ENCODE measurements around the gene NDRG4.

Gene NDRG4

DNA sequence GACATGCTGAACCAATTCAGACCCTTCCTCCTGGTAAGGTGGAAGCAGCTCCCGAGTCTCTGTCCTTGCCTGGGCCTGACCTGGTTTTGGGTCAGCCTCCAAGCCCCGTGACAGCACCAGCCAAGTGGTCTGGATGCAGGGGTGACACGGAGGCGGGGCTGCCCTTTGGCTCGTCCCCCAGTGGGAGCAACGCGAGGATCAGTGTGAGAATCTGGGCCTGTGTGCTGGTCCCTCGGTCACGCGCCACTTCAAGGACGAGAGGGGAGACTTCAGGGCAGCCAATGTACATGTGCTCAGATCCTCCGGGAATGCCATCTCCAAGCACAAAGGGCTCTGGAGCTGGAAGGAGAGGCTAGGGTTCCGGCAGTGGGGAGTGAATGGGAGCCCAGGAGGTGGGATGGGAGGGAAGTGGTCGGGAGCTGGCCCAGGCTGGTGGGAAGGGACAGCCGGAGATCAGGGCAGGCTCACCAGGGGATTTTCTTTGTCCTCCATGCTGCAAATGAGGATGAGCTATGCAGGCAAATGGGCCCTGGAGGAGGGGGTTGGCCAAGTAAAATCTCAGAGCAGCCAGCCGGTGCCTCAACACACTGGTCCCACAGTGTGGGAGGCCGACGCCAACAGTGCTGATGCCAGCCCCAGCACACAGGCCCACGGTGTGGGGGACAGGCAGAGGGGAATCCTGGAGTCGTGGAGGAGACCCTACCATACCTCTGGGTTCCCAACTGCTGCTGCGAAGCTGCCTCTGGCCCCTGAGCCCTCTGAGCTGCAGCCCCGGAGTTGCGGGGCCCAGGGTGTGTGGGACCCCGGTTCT, 4.2 kb upstream of the NDRG4 start:
- no peak for DNase-seq (ENCODE audit: low read depth)

DNA sequence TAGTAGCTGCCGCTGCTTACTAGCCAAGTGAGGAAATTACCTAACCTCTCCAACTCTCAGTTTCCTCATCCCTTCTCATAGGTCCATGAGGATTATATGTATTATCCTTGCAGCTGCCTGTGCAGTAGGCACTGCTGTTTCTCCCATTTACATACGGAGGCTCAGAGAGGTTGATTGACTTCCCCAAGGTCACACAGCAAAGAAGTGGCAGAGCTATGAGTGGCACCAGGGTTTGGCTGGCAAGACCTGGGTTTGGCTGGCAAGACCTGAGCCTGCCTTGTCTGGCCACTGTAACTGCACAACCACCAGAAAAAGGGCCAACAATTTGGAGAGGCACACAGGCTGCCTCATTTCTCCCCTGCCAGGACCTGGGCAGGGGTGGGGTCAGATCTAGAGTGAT, 2.5 kb upstream of the NDRG4 start:
- no peak for DNase-seq (ENCODE audit: low read depth)

DNA sequence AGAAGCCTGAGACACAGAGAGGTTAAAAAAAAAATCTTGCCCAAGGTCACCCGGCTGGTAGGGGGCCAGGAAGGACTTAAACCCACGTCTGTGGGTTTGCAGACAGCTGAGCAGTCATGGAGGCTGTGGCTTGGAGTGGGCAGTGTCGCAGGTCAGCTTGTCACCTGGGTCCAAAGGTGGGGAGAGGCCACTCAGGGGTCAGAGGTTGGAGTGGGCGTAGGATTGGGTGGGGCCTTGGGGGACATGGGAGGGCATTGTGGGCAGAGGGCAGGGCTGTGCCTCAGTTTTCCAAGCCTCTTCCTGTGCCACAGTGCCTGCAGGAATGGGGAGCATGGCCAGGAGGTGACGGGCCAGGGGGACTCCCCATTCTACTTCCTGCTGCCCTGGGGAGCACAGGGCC, 2.0 kb upstream of the NDRG4 start:
- DNase-seq (ENCODE audit: low read depth), result no peak

DNA sequence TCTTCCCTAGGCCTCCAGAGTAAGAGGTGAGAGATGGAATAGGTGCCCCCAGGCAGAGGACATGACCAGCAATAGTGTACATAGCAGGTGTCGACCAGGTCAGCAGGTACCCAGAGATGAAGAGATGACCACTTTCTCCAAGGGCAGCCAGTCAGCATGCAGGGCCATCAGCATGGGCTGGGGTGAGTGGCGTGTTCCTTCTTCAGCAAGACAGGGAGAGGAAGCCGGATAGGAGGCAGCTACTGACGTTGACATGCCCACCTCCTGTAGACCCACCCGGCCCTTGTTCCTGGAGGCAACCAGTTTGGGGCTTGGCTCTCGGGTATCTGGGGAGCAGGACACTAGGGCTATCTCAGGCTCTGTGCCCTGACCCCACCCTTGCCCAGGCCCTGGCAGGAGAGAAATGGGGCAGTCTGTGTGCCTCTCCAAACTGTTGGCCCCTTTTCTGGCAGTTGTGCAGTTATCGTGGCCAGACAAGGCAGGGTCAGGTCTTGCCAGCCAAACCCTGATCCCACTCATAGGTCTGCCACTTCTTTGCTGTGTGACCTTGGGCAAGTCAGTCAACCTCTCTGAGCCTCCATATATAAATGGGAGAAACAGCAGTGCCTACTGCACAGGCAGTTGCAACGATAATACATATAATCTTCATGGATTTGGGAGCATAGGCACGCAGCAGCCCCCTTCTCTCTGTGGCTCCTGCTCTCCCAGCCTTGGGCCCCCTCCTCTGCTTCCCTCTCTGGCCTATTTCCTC, 1.4 kb upstream of the NDRG4 start:
- no peak for DNase-seq (ENCODE audit: low read depth)

DNA sequence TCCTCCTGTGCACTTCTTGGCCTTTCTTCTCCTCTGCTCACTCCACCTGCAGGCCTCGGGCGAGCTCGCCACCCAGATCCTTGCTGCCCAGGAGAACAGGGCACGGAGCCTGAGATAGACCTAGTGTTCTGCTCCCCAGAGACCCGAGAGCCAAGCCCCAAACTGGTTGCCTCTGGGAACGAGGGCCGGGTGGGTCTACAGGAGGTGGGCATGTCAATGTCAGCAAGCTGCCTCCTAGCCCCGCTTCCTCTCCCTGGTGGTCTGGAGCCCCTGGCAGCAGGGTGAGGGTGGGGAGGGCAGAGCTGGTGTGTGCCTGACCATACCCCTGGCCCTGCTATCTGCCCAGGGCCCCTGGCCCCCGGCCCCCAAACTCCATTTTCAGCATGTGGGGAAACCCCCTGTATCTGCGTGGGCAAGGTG, 841 bp upstream of the NDRG4 start:
- no peak for DNase-seq (ENCODE audit: low read depth)

DNA sequence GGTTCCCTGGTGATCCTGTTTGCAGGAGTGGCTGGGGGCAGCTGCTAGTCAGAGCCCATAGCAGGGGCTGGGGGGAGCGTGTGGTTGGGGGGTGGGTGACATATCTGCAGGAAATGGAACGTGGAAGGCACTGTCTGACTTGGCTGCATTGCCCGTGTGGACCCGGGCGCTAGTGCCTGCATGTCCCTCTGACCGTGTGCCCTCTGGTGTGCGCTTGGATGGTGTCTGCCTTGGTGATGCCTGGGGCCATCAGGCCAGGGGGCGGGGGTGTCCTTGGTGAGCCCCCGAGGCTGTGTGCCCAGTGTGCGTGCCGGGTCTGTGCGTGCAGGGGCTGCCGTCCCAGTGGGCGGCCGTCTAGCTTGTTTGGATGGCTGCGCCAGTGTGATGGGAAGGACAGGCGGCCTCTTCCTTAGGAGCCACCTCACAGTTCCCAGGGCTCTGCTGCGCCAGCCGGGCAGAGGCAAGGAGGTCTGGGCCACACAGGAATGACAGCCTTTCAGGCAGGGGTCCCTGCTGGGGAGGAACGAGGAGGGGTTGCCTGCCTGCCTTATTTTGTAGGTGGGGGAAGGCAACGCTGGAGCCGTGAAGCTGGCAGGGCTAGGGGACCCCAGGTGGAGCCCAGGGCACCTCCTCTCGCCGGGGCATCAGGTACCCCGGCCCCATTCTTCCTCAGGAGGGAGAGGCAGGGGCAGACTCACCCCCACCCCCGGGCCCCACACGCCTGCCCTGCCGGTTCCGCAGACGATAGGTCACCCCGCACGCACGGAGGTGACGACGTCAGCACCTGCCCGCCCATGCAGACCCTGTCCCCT, 693 bp downstream of the NDRG4 start:
- DNase-seq (ENCODE audit: low read depth), result no peak

DNA sequence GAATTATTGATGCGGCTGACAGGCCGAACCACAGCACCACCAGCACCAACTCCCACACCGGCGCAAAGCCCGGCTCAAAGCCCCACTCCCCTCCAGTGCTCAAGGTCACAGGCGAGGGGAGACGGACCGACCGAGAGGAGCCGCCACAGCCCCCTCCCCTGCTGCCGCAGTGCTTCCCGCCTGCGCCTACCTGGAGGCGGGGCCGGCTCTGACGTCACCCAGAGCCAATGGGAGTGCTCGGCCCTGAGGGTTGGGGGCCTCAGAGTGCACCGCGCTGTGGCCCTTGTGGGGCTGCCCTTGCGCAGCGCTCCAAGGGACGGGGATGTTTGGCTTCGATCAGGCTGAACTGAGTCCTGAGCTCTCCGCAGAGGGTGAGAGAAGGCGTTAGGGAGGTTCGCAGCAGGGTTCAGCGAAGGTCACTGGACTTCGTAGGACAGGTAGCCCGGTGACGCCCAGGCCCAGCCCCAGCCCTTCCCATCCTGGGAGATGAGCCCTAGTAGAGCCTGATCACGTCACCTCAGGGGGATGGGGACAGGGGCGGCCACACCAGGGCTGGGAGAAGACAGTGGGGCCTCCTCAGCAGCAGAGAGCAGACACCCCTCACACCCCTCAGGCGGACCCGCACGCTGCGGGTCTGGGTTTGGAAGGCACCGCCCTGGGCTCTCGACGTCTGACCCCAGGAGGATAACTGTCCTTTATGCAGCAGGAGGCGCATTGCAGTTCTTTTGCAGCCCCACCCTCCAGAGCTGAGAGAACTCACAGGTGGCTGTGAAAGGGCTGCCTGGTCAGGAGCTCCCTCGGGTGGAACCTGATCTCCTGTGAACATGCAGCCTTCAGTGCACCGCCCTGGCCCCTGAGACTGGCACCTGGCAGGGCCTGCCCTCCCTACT, 1.5 kb downstream of the NDRG4 start:
- peak; percentile 28 for DNase-seq (ENCODE audit: low read depth)

DNA sequence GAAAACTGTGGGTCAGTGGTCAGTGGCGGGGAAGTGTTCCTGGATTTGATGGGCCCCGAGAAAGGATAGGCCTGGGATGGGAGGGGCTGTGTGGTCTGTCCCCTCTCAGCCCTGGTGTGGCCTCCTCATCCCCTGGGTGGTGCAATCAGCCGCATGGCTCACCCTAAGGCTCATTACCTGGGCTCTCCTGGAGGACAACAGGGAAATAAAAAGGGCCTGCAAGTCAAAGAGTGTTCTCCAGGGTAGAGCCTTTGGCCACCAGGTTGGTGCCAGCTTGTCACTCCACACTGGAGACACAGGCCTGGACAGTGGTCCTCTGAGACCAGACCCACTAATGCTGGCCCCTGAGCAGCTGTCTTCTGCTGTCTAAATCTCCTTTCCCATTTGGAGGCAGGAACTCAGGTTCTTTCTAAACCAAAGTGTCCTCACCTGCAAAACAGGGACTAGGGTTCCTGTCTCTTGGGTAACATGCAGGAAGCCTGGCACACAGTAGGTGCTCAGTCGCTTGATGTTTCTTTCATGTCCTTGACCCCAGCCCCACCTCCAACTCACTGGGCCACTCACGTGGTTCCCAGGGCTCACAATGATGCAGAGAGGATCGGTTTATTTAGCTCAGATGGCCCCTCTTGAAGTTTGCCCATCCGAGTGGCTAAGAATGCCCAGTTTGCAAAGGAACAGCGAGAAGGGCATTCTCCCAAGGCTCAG, 2.4 kb downstream of the NDRG4 start:
- DNase-seq (ENCODE audit: low read depth), result no peak

DNA sequence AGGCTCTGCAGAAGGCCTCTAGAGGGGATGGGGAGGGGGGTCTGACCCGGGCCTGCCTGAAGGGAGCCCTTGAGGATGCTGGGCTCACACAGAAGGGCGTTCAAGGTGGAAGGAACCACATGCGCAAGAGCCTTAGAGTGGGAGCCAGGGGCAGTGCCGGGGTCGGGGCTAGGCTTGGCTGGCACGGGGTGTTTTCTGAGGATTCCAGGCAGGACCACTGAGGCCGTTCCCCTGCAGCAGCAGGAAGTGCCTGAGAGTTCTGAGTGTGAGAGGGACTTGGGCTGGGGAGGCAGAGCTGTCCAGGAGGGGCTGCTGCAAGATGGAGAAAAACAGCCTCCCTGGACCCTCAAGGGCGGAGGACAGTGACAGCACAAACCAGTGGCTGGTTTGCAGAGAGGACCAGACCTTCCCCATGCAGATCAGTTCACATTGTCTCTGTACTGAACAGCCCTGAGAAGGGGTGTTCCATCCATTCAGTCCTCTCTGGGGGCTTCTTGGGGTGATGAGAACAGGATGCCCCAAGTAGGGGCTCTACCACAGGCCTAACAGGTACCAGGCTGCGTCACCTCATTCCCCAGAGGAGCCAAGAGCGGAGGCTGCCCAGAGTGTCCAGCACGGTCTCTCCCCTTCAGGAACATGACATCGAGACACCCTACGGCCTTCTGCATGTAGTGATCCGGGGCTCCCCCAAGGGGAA, 3.4 kb downstream of the NDRG4 start:
- DNase-seq (ENCODE audit: low read depth), result no peak

DNA sequence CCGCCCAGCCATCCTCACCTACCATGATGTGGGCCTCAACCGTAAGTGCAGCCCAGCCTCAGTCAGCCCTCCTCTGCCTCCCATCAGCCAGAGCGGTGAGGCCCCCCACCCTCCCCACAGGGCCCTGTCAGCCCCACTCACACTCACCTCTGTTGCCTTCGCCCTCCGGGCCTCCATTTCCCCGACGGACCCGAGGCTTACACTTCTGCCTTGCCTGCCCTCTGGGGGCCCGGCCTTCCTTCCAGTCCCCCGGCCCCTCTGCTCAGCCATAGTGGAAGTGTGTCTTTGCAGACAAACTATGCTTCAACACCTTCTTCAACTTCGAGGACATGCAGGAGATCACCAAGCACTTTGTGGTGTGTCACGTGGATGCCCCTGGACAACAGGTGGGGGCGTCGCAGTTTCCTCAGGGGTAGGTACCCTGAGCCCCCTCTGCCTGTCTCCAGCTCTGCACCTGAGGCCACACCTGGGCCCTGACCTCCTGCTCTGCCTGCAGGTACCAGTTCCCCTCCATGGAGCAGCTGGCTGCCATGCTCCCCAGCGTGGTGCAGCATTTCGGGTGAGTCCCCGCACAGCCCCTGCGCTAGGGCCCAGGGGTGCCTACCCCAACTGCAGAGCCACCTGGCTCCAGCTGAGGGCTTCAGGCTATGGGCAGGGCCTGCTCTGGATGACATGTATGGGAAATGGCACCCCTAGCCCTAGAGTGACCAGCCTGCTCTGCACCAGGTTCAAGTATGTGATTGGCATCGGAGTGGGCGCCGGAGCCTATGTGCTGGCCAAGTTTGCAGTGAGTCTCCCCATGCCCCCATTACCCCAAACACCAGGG, 4.1 kb downstream of the NDRG4 start:
- DNase-seq (ENCODE audit: low read depth), result no peak

DNA sequence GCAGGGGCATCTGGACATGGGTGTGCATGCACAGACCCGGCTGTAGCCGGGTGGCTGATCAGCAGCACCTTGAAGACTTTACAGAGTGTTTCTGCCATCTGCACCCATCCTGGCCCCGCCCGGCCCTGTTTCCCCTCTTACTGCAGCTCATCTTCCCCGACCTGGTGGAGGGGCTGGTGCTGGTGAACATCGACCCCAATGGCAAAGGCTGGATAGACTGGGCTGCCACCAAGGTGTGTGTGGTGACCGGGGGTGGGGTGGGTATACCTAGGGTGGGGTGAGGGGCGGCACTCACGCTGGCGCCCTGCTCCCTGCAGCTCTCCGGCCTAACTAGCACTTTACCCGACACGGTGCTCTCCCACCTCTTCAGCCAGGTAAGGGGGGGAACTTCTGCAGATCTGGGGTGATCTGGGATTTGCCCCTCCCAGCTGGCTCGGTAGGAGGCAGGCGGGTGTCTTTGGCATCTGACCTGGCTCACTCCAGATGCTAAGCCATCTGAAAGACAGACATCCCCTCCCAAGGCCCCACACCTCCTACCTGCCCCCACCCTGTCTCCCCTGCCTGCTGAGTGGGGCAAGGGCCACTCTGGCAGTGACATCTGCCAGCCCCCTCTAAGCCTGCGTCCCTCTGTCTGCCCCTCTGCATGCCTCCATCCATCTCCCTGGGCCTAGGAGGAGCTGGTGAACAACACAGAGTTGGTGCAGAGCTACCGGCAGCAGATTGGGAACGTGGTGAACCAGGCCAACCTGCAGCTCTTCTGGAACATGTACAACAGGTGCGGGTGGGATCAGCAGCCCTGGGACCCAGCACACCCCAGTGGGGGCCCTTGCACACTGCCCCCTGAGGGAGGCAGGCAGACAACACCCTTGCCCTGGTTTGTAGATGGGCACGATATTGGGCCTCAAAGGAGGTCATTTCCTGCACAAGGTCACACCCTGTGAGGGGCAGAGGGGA, 6.6 kb downstream of the NDRG4 start:
- no peak for DNase-seq (ENCODE audit: low read depth)

DNA sequence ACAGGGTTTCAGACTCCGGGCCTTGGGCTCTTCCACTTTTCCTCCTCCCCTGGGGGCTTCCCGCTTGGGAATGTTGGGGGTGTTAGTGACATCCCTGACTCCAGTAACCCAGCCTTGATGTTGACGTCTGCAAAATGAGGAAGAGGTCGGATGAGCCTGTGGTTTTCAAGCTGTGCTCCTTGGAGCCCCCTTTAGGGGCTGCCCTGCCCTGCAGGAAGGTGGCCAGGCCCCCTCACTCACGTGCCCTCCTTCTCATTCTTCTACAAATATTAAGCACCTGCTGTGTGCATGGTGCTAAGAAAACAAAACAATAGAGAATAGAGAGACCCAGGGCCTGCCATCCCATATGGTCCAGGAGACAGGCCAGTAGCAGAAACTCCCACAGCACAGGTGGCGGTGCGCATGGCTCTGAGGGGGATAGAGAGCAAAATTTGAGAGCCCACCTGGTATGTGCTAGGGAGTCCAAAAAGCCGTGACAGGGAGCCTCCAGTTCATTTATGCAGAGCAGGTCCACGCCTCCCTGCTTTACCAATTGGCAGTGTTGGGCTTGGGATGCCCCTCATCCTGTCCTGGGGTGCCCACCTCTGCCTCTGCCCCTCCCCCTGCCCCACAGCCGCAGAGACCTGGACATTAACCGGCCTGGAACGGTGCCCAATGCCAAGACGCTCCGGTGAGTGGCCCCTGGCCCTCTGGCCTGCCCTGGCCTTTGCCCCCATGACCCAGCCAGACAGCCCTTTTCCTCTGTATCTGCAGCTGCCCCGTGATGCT, 7.4 kb downstream of the NDRG4 start:
- DNase-seq (ENCODE audit: low read depth), result no peak

DNA sequence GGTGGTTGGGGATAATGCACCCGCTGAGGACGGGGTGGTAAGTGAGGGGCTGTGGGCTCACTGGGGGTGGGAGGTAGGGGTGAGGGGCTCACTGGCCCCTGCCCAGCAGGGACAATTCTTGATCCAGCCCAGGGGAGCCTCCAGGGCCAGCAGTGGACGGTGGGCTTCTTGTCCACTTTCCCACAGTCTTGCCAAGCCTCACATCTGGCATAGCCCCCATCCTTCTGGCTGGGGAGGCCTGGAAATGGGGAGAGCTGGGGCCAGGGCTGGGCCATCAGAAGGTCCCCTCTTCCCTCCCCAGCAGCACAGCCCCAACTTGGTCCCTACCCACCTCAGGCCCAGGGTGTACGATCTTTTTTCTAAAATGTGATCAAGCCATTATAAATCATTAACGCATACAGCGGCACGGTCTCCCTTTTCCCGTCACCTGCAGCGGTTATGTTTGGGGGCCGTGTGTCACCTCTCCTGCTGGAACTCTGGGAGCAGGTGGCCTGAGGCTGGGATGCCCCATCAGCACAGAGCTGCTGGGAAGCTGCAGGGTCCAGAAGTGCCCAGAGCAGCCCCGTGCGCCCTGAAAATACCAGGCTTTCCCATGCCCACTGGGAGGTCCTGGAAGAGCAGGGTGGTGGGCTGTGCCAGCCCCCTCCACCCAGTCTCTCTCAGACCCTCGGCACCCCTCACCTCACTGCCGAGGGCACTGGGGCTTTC, 8.2 kb downstream of the NDRG4 start:
- no peak for DNase-seq (ENCODE audit: low read depth)

DNA sequence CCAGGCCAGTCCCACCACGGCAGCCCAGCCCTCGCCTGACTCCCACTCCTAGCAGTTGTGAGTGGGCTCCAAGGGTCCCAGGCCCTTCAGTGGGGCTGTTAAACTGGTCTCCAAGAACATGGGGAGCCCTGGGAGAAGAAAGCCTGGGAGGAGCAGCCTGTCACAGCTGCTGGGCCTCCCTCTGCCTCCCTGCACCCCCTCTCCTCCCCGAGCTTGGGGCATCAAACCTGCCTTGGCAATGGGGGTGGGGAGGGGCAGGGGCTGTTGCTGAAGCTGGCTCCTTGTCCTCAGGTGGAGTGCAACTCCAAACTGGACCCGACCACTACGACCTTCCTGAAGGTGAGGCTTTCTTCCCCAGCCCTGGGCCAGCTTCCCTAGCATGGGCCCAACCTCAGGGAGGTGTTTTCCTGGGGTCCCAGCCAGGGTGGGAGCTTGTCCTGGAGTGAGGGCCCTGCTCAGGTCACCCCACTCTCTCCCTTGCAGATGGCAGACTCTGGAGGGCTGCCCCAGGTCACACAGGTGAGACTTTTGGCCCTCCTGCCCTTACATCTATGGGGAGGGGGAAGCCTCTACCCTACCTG, 8.8 kb downstream of the NDRG4 start:
- no peak for DNase-seq (ENCODE audit: low read depth)

DNA sequence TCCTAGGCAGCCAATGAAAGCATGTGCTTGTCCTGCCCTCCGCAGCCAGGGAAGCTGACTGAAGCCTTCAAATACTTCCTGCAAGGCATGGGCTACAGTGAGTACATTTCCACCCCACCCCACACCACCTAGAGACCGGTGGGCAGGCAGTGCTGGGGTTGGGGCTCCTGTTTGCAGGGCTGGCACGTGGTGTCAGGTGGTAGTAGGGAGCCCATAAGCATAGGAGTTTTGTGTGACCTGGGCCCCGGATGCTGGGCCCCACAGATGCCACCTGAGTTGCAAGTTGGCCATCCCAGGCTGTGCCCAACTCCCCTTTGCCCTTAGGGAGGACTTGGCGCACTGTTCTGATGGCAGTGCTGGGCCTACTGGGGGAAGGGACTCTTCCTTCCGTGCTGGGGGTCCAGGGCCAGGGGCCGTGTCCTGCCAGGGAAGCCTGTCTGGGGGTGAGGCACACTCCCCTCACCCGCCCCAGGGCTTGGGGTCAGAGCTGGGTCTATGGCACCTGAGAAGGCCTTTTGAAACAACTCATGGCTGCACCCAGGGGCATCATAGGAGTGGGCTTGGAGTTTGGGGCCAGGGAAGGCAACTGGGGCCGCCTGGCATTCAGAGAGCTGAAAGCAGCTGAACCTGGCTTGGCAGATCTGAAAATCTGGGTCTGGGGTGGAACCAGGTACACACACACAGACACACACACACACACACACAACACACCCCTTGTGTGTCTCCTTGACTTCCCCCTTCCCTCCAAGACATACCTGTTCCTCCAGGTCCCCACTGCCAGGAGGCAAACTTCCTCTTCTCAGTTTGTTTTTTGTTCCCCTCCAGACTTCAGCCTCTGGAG, 9.5 kb downstream of the NDRG4 start:
- DNase-seq (ENCODE audit: low read depth), result no peak
